ENCODE measurements around the gene SEC22B. TPM values are rescaled to one million over a fixed set of nuclear protein-coding genes. Genes with fewer than 3 reads are reported as not detected.
"Not testable (repeated sequence)": the region's sequence is repeated elsewhere in the genome, so short reads cannot be mapped to it uniquely, and the experiment has no call there.

Gene SEC22B
- 8.1 and 8.3 TPM in 2 replicates for total RNA-seq (2014; rRNA removed; shearing (Covaris generic); ENCODE audit: low replicate concordance)

DNA sequence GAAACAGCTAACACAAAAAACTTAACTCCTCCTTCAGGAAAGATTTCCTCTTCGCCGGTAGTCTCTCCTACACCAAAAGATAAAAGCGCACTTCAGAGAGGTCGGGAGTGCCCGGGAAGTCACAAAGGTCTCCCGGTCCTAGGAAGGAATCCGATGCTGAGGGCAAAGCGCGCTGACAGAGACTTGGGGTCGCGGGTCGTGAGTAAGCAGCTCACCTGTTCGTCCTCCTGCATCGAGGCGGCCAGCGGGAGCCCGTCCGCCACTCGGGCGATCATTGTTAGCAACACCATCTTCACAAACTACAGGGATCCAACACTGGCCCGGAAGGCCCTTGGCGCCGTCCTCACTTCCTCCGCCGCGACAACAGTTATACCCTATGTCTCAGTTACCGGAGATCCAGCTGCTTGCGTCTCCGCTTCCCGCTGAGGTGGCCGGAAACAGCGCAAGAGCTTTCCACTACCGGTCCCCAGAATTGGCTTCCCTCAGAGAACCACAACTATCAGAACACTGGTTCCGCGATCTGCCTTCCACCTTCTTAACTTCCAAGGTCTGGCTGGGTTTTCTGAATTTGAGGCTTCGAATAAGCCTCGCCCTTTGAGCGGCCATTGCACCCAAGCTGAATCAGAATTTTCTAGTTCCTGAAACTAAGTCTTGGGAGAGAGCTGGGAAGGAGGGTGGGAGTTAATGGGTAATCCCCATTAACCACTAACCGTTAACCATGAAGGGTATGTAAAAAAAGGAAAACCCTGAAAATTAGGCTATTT is at the start of gene SEC22B:
SEC22B (minus strand) TSS at position 429 of the 764 bp plus-strand sequence; CDS start at position 290, 139 bp downstream.
- in situ Hi-C loops (cut with HindIII; ENCODE audit: low pct_unique_long_range_greater_than_20kb, low sequenced_read_pairs) = no loop called here

DNA sequence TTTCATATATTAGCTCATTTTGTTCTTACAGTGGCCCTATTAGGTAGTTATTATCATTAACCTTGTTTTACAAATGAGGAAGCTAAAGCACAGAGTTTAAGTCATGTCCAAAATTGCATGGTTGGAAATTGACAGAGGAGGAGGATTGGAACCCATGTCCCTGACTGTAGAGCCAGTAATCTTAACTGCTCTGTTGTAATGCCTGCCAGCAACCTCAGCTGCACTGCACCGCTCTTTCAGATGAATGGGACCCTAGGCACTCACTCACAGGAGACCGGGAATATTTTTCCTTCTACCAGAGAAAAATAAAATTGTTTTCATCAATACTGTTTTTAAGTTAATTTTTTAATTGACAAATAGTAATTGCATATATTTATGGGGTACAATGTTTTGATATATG is 41.6 kb upstream of the SEC22B start:
- in situ Hi-C loops (cut with HindIII; ENCODE audit: low pct_unique_long_range_greater_than_20kb, low sequenced_read_pairs); DNase-seq (ENCODE audit: low read depth): not testable (repeated sequence)

More for the DNA sequence above, at the start of gene SEC22B:
- DNase-seq (ENCODE audit: low read depth) = peak; percentile 83

DNA sequence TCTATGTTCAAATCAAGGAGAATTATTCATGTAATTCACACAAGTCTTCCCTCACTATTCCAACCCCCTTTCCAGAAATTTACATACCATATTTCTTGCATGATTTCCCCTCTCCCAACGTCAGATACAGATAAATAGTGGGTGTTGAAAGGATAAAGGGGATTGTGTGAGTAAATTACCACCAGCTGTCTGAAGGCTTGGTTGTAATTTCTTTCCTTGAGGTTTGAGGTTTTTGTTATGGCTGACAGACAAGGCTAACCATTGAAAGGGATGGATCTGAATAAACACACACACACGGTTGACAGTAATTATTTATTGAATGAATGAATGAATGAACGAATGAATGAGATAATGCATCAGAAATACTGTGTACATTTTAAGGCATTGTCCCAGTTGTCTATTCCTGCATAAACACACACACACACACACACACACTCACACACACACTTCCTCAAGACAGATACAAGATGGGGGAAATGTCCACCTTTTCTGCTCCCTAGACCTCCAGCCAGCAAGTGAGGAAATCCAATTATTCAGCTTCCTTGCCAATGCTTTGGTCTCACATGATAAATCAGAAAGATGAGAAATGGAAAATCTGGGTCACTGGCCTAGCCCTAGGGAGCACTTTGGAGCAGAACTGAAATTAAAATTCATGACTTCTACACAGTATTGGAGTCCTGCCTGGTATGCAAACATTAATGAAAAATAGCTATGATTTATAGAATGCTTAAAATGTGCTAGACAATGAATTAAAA is 41.0 kb upstream of the SEC22B start:
- in situ Hi-C loops (cut with HindIII; ENCODE audit: low pct_unique_long_range_greater_than_20kb, low sequenced_read_pairs); DNase-seq (ENCODE audit: low read depth): not testable (repeated sequence)

DNA sequence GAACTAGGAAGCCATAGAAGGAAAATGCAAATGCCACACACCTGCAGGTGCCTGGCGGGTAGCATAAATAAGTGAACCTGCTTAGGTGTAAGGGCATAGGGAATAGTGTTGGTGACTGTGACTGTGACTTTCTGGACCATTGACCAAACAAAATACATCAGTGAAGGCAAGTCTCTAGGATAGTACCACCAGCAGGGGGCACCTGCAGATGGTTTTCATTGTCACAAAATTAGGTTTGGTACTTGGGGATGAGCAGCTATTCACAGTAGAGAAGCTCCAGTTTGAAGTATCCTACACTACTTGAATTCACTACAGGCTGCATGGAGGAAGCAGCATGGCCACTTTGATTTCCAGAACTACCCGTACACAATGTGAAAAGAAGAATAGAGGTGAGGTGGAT is 37.3 kb upstream of the SEC22B start:
- in situ Hi-C loops (cut with HindIII; ENCODE audit: low pct_unique_long_range_greater_than_20kb, low sequenced_read_pairs); DNase-seq (ENCODE audit: low read depth): not testable (repeated sequence)

DNA sequence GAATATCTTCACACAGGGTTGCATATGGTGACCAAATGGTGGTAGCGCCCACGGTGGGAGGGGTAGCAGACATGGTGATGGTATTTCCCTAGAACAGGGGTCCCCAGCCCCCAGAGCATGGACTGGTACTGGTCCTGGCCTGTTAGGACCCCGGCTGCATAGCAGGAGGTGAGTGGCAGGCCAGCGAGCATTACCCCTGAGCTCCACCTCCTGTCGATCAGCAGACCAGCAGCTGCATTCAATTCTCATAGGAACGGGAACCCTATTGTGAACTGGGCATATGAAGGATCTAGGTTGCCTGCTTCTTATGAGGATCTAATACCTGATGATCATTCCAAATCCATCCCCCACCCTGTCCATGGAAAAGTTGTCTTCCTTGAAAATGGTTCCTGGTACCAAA is 34.4 kb upstream of the SEC22B start:
- DNase-seq (ENCODE audit: low read depth); in situ Hi-C loops (cut with HindIII; ENCODE audit: low pct_unique_long_range_greater_than_20kb, low sequenced_read_pairs): not testable (repeated sequence)

DNA sequence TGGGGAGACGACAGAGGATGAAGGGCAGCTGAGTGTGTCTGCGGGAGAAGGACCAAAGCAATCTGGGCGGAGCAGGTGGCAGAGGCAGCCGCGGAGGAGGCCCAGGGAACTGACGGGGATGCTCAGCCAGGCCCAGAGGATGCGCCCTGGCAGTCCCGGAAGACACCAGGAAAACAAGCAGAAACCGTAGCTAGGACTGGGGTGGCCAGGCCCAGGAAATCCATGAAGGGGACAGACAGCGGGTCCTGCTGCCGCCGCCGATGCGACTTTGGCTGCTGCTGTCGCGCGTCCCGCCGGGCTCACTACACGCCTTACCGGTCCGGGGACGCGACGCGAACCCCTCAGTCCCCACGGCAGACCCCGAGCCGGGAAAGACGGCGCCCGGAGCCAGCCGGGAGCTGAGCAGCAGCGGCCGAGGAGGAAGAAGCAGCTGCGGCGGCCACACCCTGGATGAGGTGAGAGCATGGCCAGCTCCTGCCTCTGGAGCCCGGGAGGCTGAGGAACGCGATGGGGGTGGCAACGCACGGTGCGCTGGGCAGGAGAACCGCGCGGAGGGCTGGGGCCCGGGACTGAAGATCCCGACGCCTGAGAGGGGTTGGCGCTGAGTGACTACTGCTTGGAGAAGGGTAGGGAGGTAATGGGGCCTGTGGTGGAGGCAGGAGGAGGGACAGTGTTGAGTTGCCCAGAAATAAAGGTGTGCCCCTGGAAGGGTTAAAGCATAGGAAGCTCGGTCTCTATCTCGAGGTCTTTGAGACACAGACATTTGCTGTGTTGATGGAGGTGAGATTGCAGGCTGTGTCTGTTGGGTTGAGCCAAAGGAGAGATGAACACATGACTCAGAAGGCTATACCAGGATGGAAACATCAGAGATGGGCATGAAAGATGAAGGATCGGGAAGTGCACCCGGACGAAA is 20.8 kb upstream of the SEC22B start:
- DNase-seq (ENCODE audit: low read depth); in situ Hi-C loops (cut with HindIII; ENCODE audit: low pct_unique_long_range_greater_than_20kb, low sequenced_read_pairs): not testable (repeated sequence)

DNA sequence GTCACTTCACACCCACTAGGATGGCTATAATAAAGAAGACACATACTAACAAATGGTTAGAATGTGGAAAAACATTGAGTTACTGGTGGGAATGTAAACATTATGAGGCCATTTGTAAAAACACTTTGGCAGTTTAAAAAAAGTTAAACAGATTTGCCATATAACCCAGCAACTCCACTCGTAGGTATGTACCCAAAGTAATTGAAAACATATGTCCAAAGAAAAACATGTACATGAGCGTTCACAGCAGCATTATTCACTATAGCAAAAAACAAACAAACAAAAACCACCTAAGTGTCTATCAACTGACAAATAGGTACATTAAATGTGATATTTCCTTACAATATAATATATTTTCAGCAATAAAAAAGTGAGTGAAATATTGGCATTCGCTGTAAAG is 12.3 kb upstream of the SEC22B start:
- in situ Hi-C loops (cut with HindIII; ENCODE audit: low pct_unique_long_range_greater_than_20kb, low sequenced_read_pairs); DNase-seq (ENCODE audit: low read depth): not testable (repeated sequence)

DNA sequence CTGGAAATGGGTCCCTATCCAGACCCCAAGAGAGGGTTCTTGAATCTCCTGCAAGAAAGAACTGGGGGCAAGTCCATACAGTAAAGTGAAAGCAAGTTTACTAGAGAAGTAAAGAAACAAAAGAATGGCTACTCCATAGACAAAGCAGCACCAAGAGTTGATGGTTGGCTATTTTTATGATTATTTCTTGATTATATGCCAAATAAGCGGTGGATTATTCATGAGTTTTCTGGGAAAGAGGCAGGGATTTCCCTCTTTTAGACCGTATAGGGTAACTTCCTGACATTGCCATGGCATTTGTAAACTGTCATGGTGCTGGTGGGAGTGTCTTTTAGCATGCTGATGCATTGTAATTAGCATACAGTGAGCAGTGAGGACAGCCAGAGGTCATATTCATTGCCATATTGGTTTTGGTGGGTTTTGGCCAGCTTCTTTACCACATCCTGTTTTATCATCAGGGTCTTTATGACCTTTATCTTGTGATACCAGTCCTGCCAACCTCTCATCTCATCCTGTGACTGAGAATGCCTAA is 5.9 kb upstream of the SEC22B start:
- in situ Hi-C loops (cut with HindIII; ENCODE audit: low pct_unique_long_range_greater_than_20kb, low sequenced_read_pairs); DNase-seq (ENCODE audit: low read depth): not testable (repeated sequence)

DNA sequence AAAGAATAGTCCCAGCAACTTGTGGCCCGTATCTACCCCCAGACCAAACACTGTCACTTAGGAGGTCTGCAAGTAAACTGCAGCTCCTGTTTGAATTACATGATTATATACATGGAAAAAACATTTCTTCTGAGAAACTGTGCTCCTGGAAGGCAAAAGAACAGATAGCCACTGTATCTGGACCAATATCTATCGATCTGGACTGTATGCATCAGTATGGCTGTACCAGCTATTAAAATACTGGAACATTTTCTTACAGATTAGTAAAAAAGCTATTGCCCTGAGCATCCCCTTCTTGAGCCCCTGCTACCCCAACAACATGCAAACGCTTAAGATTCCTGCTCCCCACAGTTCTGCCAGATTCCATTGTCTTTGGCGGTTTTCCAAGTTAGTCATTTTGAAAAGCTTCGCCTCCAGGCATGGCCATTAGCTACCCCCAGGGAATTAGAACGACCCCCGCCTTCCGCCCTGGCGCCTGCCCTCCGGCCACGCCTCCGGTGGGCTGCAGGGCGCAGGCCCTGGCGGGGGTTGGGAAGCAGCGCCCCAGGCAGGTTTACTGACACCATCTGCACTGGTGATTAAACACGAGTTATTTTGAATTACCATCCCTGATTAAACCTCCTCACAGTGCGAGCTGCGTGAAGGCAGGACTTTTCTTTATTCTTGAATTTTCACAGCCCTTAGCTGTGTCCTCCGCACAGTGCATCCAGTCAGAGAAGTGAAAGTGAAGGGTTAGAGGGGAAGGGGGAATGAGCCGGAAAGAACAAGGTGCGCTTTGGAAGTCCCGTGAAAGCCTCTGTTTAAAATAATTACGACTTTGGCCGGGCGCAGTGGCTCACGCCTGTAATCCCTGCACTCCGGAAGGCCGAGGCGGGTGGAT is 3.7 kb upstream of the SEC22B start:
- in situ Hi-C loops (cut with HindIII; ENCODE audit: low pct_unique_long_range_greater_than_20kb, low sequenced_read_pairs) = not testable (repeated sequence)
- DNase-seq (ENCODE audit: low read depth) = peak; percentile 48

DNA sequence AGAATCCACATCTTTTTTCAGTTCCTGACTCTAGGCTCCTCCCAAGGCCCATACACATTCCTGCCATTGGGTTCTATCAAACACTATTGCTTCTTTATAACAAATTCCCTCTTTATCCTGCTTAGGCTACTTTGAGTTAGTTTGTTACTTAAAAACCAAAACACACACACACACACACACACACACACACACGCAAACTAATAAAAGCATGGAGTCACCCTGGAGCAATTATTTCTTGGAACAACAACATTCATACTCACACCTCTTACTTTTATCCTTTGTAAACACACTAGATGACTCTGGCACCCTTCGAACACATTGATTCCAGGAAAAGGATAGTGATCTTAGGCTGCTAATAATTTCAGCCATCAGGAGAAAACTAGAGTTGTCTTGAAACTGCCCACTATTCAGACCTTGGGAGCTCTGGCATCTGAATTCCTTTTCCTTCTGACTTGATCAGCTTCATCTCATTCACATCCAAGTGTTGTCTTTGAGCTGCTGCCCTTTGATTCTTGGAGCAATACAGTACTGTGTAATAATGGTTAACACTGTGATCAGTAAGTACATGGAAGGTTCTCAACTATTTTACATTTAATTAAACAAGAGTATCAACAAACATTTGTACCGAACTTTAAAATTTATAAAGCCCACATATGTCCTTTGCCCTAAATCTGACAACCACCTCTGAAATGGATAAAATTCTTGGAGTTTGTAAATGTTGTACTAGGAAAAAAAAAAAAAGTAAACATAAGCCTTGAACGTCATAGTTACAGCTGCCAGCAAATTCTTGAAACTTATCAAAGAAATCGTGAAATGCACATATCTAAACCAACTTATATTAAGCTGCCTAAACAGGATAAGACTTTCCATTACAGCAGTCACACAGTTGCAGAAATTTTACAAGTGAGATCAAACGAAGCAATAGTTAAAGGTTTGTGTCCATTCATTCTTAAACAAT is 2.8 kb upstream of the SEC22B start:
- DNase-seq (ENCODE audit: low read depth) = peak; percentile 44
- in situ Hi-C loops (cut with HindIII; ENCODE audit: low pct_unique_long_range_greater_than_20kb, low sequenced_read_pairs) = no loop called here

DNA sequence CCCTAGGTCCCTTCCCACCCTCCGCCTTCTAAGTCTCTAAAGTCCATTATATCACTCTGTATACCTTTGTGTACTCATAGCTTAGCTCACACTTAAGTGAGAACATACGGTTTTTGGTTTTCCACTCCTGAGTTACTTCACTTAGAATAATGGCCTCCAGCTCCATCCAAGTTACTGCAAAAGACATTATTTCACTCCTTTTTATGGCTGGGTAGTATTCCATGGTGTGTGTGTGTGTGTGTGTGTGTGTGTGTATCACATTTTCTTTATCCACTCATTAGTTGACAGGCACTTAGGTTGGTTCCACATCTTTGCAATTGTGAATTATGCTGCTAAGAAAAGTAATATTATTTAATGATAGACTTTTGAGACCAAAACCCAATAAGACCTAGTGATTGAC is 1.7 kb upstream of the SEC22B start:
- DNase-seq (ENCODE audit: low read depth); in situ Hi-C loops (cut with HindIII; ENCODE audit: low pct_unique_long_range_greater_than_20kb, low sequenced_read_pairs): not testable (repeated sequence)

DNA sequence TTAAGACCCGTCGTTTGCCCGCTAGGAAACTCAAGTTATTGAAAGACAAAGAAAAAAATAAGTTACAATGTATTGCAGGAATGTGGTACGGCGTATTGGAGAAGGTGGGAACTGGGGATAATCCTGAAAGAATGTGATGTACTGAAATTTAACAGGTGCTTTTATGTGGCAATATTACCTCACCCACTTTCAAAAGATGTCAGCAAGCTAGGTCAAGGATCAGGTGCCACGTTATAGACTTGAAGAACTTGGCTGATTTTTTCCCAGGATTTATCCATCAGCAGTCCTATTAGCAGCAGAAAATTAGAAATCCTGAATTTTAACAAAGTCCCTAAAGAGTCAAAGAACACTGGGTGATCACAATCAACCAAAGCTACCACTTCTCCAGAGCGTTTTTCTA is 632 bp downstream of the SEC22B start:
- in situ Hi-C loops (cut with HindIII; ENCODE audit: low pct_unique_long_range_greater_than_20kb, low sequenced_read_pairs); DNase-seq (ENCODE audit: low read depth): not testable (repeated sequence)

DNA sequence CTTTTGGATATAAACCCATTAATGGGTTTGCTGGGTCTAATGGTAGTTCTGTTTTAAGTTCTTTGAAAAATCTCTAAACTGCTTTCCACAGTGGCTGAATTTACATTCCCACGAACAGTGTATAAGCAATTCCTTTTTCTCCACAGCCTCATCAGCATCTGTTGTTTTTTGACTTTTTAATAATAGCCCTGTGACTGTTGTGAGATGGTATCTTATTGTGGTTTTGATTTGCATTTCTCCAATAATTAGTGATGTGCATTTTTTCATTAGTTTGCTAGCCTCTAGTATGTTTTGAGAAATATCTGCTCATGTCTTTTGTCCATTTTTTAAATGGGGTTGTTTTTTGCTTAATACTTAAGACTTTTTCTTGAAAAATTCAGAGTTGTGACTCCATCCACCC is 11.6 kb downstream of the SEC22B start:
- DNase-seq (ENCODE audit: low read depth); in situ Hi-C loops (cut with HindIII; ENCODE audit: low pct_unique_long_range_greater_than_20kb, low sequenced_read_pairs): not testable (repeated sequence)

DNA sequence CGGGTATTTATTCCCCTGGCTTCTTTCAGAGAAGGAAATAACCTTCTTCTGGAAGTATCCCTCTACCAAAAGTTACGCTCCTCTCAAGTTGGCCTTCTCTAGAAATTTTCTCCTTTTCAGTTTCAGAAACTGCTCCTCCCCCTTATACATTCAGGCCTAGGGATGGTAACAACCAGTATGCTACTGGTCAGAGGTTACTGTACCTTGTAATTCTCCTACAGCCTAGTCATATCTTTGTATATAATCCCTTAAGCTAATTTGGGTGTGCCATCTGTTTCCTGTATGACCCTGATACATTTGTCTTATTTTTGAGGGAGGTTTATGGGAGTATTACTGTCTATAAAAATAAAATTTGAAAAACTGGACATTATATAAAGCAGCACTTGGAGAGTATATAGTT is 14.3 kb downstream of the SEC22B start:
- in situ Hi-C loops (cut with HindIII; ENCODE audit: low pct_unique_long_range_greater_than_20kb, low sequenced_read_pairs); DNase-seq (ENCODE audit: low read depth): not testable (repeated sequence)

DNA sequence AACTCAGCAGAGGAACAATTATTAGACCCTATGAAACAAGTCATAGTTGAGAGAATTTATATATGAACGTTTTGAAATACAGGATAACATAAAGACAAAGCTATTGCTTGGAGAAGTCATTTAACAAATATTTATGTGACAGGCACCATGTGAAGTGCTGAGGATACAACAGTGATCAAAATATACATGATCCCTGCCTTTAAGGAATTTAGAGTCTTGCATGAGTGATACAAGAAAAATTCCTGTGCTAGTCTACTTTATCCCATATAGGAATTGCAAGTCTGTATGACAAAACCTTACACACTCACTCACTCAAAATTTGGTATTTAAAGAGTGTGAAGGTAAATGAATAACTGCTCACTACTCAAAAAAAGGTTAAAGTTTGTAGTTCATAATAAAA is 17.8 kb downstream of the SEC22B start:
- in situ Hi-C loops (cut with HindIII; ENCODE audit: low pct_unique_long_range_greater_than_20kb, low sequenced_read_pairs) = not testable (repeated sequence)

DNA sequence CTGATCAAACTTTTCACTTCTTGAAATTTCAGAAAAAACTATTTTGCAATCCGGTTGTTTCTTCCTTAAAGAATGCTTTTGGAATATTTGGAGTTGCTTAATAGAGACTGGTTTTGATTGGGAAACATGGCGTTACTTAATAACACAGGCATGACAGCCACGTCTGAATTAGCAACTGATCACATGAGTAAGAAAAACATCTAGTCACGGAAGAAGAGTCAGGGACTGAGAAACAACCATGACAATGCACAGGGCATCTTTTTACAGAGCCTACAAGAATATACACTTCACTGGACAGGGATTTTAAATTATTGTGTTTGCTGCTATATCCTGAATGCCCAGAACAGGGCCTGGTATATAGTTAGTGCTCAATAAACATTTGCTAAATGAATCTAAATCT is 18.2 kb downstream of the SEC22B start:
- in situ Hi-C loops (cut with HindIII; ENCODE audit: low pct_unique_long_range_greater_than_20kb, low sequenced_read_pairs); DNase-seq (ENCODE audit: low read depth): not testable (repeated sequence)

More for the DNA sequence above, 17.8 kb downstream of the SEC22B start:
- DNase-seq (ENCODE audit: low read depth) = not testable (repeated sequence)
